ENCODE results near the gene PARD3.

The PARD3 gene

GRCh38 chr10:34183016-34183796 lies 631.9 kb downstream of the PARD3 start:
- ChIA-PET CTCF (no interaction called here), POLR2A (no interaction called here)
- DNase-seq (ENCODE audit: extremely low spot score) = no peak
- TF ChIP-seq BHLHE40 (IDR thresholded peaks at IDR 0.05; ENCODE audit: borderline replicate concordance) (no peak), ARNT (IDR thresholded peaks at IDR 0.05) (no peak), FOXK2 (IDR thresholded peaks at IDR 0.05) (no peak), SUZ12 (IDR thresholded peaks at IDR 0.05) (no peak), TARDBP (IDR thresholded peaks at IDR 0.05) (no peak), ELF4 (IDR thresholded peaks at IDR 0.05) (no peak), LEF1 (IDR thresholded peaks at IDR 0.05; ENCODE audit: borderline replicate concordance) (no peak), PKNOX1 (IDR thresholded peaks at IDR 0.05) (no peak), L3MBTL2 (conservative IDR thresholded peaks at IDR 0.05) (no peak), FOXA1 (IDR thresholded peaks at IDR 0.05) (no peak), NFRKB (IDR thresholded peaks at IDR 0.05) (no peak), SP1 (IDR thresholded peaks at IDR 0.05) (no peak), HDGF (IDR thresholded peaks at IDR 0.05; ENCODE audit: borderline replicate concordance) (no peak)

- TF ChIP-seq SUZ12 (IDR thresholded peaks at IDR 0.05) (no peak), CTBP1 (IDR thresholded peaks at IDR 0.05; ENCODE audit: borderline replicate concordance) (no peak)
- ChIA-PET CTCF (no interaction called here), POLR2A (no interaction called here)
- no peak for DNase-seq (ENCODE audit: extremely low spot score)
These were observed 633.4 kb downstream of the PARD3 start for GRCh38 chr10:34181553-34182300.

GRCh38 chr10:34180749-34181148 lies 634.3 kb downstream of the PARD3 start:
- TF ChIP-seq FOXM1 (IDR thresholded peaks at IDR 0.05; ENCODE audit: borderline replicate concordance) (no peak), BHLHE40 (IDR thresholded peaks at IDR 0.05; ENCODE audit: borderline replicate concordance) (no peak), CTBP1 (IDR thresholded peaks at IDR 0.05; ENCODE audit: borderline replicate concordance) (no peak), FOXK2 (IDR thresholded peaks at IDR 0.05) (no peak), FOXA1 (IDR thresholded peaks at IDR 0.05) (no peak), ZNF384 (IDR thresholded peaks at IDR 0.05) (no peak), PKNOX1 (IDR thresholded peaks at IDR 0.05) (no peak), TARDBP (IDR thresholded peaks at IDR 0.05) (no peak), LEF1 (IDR thresholded peaks at IDR 0.05; ENCODE audit: borderline replicate concordance) (no peak), ARNT (IDR thresholded peaks at IDR 0.05) (no peak), L3MBTL2 (conservative IDR thresholded peaks at IDR 0.05) (no peak), HDGF (IDR thresholded peaks at IDR 0.05; ENCODE audit: borderline replicate concordance) (no peak), SP1 (IDR thresholded peaks at IDR 0.05) (no peak), ELF4 (IDR thresholded peaks at IDR 0.05) (no peak)
- ChIA-PET POLR2A (no interaction called here), CTCF (no interaction called here)
- DNase-seq (ENCODE audit: extremely low spot score) = no peak

GRCh38 chr10:34179280-34179679 lies 635.8 kb downstream of the PARD3 start:
- ChIA-PET CTCF (no interaction called here), POLR2A (no interaction called here)
- DNase-seq (ENCODE audit: extremely low spot score) = no peak
- TF ChIP-seq SP1 (IDR thresholded peaks at IDR 0.05) (no peak), ELF4 (IDR thresholded peaks at IDR 0.05) (no peak), BHLHE40 (IDR thresholded peaks at IDR 0.05; ENCODE audit: borderline replicate concordance) (no peak), FOXK2 (IDR thresholded peaks at IDR 0.05) (no peak), PKNOX1 (IDR thresholded peaks at IDR 0.05) (no peak), FOXA1 (IDR thresholded peaks at IDR 0.05) (no peak), HDGF (IDR thresholded peaks at IDR 0.05; ENCODE audit: borderline replicate concordance) (no peak), ARNT (IDR thresholded peaks at IDR 0.05) (no peak)

GRCh38 chr10:34178756-34179155 lies 636.3 kb downstream of the PARD3 start:
- CTCF ChIA-PET = no interaction called here
- POLR2A ChIA-PET = no interaction called here
- TF ChIP-seq ELF4 (IDR thresholded peaks at IDR 0.05) = no peak
- no peak for TF ChIP-seq FOXK2 (IDR thresholded peaks at IDR 0.05)
- TF ChIP-seq LEF1 (IDR thresholded peaks at IDR 0.05; ENCODE audit: borderline replicate concordance) = no peak
- TF ChIP-seq L3MBTL2 (conservative IDR thresholded peaks at IDR 0.05) = no peak
- TF ChIP-seq CTBP1 (IDR thresholded peaks at IDR 0.05; ENCODE audit: borderline replicate concordance) = no peak
- no peak for TF ChIP-seq HDGF (IDR thresholded peaks at IDR 0.05; ENCODE audit: borderline replicate concordance)
- no peak for DNase-seq (ENCODE audit: extremely low spot score)

GRCh38 chr10:34178196-34178595 lies 636.9 kb downstream of the PARD3 start:
- CTCF ChIA-PET = interaction anchor here (0.6 kb wide), 1 partner anchor 250 kb away, joined by 3 read pairs; no protein-coding TSS in a partner anchor

More at GRCh38 chr10:34178196-34178595, 636.9 kb downstream of the PARD3 start:
- TF ChIP-seq NFRKB (IDR thresholded peaks at IDR 0.05) (no peak), TARDBP (IDR thresholded peaks at IDR 0.05) (no peak), FOXM1 (IDR thresholded peaks at IDR 0.05; ENCODE audit: borderline replicate concordance) (no peak), BHLHE40 (IDR thresholded peaks at IDR 0.05; ENCODE audit: borderline replicate concordance) (no peak), LEF1 (IDR thresholded peaks at IDR 0.05; ENCODE audit: borderline replicate concordance) (no peak), CTBP1 (IDR thresholded peaks at IDR 0.05; ENCODE audit: borderline replicate concordance) (no peak), L3MBTL2 (conservative IDR thresholded peaks at IDR 0.05) (no peak), FOXA1 (IDR thresholded peaks at IDR 0.05) (no peak), HDGF (IDR thresholded peaks at IDR 0.05; ENCODE audit: borderline replicate concordance) (no peak), ELF4 (IDR thresholded peaks at IDR 0.05) (no peak), PKNOX1 (IDR thresholded peaks at IDR 0.05) (no peak), SP1 (IDR thresholded peaks at IDR 0.05) (no peak), ARNT (IDR thresholded peaks at IDR 0.05) (no peak), SUZ12 (IDR thresholded peaks at IDR 0.05) (no peak), FOXK2 (IDR thresholded peaks at IDR 0.05) (no peak), ZNF384 (IDR thresholded peaks at IDR 0.05) (no peak)
- POLR2A ChIA-PET = no interaction called here
- no peak for DNase-seq (ENCODE audit: extremely low spot score)
